AG09309 (cell line): Measurements from ENCODE around the gene ANTKMT.

Source experiments
- DNase-seq: peaks from one replicate; pipeline ENCODE4 v3.0.0-alpha.2; 2010; ENCODE audit warnings: low read depth
- H3K4me3 ChIP-seq: 2 replicates; pipeline ENCODE4 v1.5.1; 2011; ENCODE audit warnings: mild to moderate bottlenecking, low read depth, low read length, moderate library complexity; ENCODE audit not compliant: control insufficient read depth
- CTCF ChIP-seq: IDR thresholded peaks from 2 replicates; pipeline ENCODE4 v1.5.1; 2011; ENCODE audit warnings: mild to moderate bottlenecking, low read depth, low read length, inconsistent platforms; ENCODE audit not compliant: insufficient read depth, control insufficient read depth; ENCODE audit errors: missing control alignments

ANTKMT gene

GRCh38 chr16:743794-744500 is 23.0 kb downstream of the ANTKMT start:
- DNase-seq, result no peak
- TF ChIP-seq CTCF, result no peak
- no peak overlapping the region for H3K4me3 ChIP-seq

- H3K4me3 ChIP-seq, result no peak overlapping the region
- TF ChIP-seq CTCF, result peak; percentile 32
- DNase-seq, result no peak
Observed at GRCh38 chr16:745739-746138, 24.8 kb downstream of the ANTKMT start.

- H3K4me3 ChIP-seq, result no peak overlapping the region
- no peak for DNase-seq
- TF ChIP-seq CTCF, result no peak
Observed at GRCh38 chr16:746637-747036, 25.7 kb downstream of the ANTKMT start.

GRCh38 chr16:747978-748746 is 27.2 kb downstream of the ANTKMT start:
- TF ChIP-seq CTCF, result no peak
- no peak for DNase-seq
- no peak overlapping the region for H3K4me3 ChIP-seq

- no peak overlapping the region for H3K4me3 ChIP-seq
- TF ChIP-seq CTCF, result no peak
- DNase-seq, result peak; percentile 87
Observed at GRCh38 chr16:749010-749409, 28.1 kb downstream of the ANTKMT start.

- no peak for TF ChIP-seq CTCF
- no peak for DNase-seq
- H3K4me3 ChIP-seq, result no peak overlapping the region
Observed at GRCh38 chr16:750485-750884, 29.5 kb downstream of the ANTKMT start.
